B cell (primary cell): ENCODE measurements around the gene FTO. TPM values are rescaled to one million over a fixed set of nuclear protein-coding genes. Genes with fewer than 3 reads are reported as not detected.

ENCODE experiments used
- ATAC-seq: fragments of 200-7000 bp; cut with Tn5 transposase; one replicate; pipeline ENCODE4 v1.10.0; 2021; ENCODE audit warnings: low read depth, mild to moderate bottlenecking, moderate number of reproducible peaks, moderate library complexity
- CTCF ChIA-PET: fragments of 350-600 bp; sonication (Branson Sonifier 250); formaldehyde crosslinking; loops from one replicate; lab custom pipeline; 2021; ENCODE audit warnings: antibody characterized with exemption, inconsistent platforms; lab: Charles Lee
- POLR2A ChIA-PET: fragments of 350-600 bp; sonication (Branson Sonifier 250); formaldehyde crosslinking; loops from one replicate; lab custom pipeline; 2021; ENCODE audit warnings: antibody characterized with exemption; lab: Charles Lee
- DNase-seq: peaks from one replicate; pipeline ENCODE4 v3.0.0; 2013
- H2AFZ ChIP-seq: 2 replicates; pipeline ENCODE4 v1.6.1; 2012; ENCODE audit warnings: mild to moderate bottlenecking, low read depth, low read length; ENCODE audit not compliant: insufficient read depth, poor library complexity, severe bottlenecking
- H3K27ac ChIP-seq, 2 donors: 1 replicate in 1 of 2; 2 replicates in 1 of 2; pipeline ENCODE4 v1.5.1; 2012 to 2013; ENCODE audit warnings: low read length in 2 of 2, mild to moderate bottlenecking in 2 of 2, moderate library complexity in 1 of 2
- H3K27me3 ChIP-seq, 4 experiments: fragments of 200-600 bp in 1 of 4; sonication (generic) in 1 of 4; replicated peaks in 1 of 4; 1 replicate in 2 of 4; 2 replicates in 2 of 4; pipeline versions ENCODE4 v1.6.1 to v1.7.0; 2013 to 2016; ENCODE audit warnings: low read length in 3 of 4, mild to moderate bottlenecking in 2 of 4, mixed read lengths in 1 of 4, moderate library complexity in 1 of 4; ENCODE audit not compliant: insufficient read depth in 4 of 4, control insufficient read depth in 3 of 4; ENCODE audit errors: control extremely low read depth in 1 of 4
- H3K36me3 ChIP-seq, 2 experiments: replicated peaks in 1 of 2; 1 replicate in 1 of 2; 2 replicates in 1 of 2; pipeline versions ENCODE4 v1.6.1 to v1.7.1; 2013; ENCODE audit warnings: low read length in 1 of 2; ENCODE audit not compliant: insufficient read depth in 2 of 2, control insufficient read depth in 1 of 2; ENCODE audit errors: control extremely low read depth in 1 of 2, extremely low read depth in 1 of 2
- H3K4me1 ChIP-seq, 2 donors: fragments of 200-600 bp in 1 of 2; sonication (generic) in 1 of 2; 1 replicate in 1 of 2; 2 replicates in 1 of 2; pipeline versions ENCODE4 v1.5.1 to v1.6.1; 2013 to 2017; ENCODE audit warnings: low read length in 2 of 2; ENCODE audit not compliant: control insufficient read depth in 2 of 2, insufficient read depth in 2 of 2
- H3K4me2 ChIP-seq: replicated peaks from 2 replicates; pipeline ENCODE3; 2012; ENCODE audit warnings: mild to moderate bottlenecking, low read depth, low read length; ENCODE audit not compliant: poor library complexity, severe bottlenecking
- H3K4me3 ChIP-seq, 5 experiments: fragments of 200-600 bp in 1 of 5; sonication (generic) in 1 of 5; 1 replicate in 3 of 5; 2 replicates in 2 of 5; pipeline versions ENCODE4 v1.5.1 to v1.7.0; 2011 to 2016; ENCODE audit warnings: low read length in 4 of 5, mild to moderate bottlenecking in 4 of 5, low read depth in 2 of 5, control low read depth in 1 of 5, moderate library complexity in 1 of 5; ENCODE audit not compliant: insufficient read depth in 1 of 5; ENCODE audit errors: control extremely low read depth in 1 of 5, extremely low read depth in 1 of 5
- H3K79me2 ChIP-seq: fragments of 200-600 bp; sonication (generic); one replicate; pipeline ENCODE4 v1.6.0; 2016; ENCODE audit warnings: low read length; ENCODE audit not compliant: control insufficient read depth, insufficient read depth
- H3K9ac ChIP-seq: fragments of 200-600 bp; sonication (generic); 2 replicates; pipeline ENCODE4 v1.6.1; 2017; ENCODE audit warnings: mild to moderate bottlenecking, low read length, moderate library complexity
- H3K9me3 ChIP-seq, 3 donors: one replicate each; pipeline versions ENCODE4 v1.6.1 to v1.7.1; 2013; ENCODE audit warnings: low read length in 2 of 3; ENCODE audit not compliant: control insufficient read depth in 2 of 3, insufficient read depth in 1 of 3; ENCODE audit errors: control extremely low read depth in 1 of 3
- H4K20me1 ChIP-seq: 2 replicates; pipeline ENCODE4 v1.6.0; 2012; ENCODE audit warnings: mild to moderate bottlenecking, low read length; ENCODE audit not compliant: insufficient read depth, control insufficient read depth, poor library complexity, severe bottlenecking
- H3K27ac Mint-ChIP-seq: one replicate; pipeline ENCODE4 v1.8.0; 2021; ENCODE audit warnings: mixed read lengths
- H3K27me3 Mint-ChIP-seq: one replicate; pipeline ENCODE4 v1.8.0; 2021; ENCODE audit warnings: mixed read lengths
- H3K4me1 Mint-ChIP-seq: one replicate; pipeline ENCODE4 v1.8.0; 2021; ENCODE audit warnings: mixed read lengths
- H3K4me3 Mint-ChIP-seq: one replicate; pipeline ENCODE4 v1.8.0; 2021; ENCODE audit warnings: mixed read lengths
- H3K9me3 Mint-ChIP-seq: one replicate; pipeline ENCODE4 v1.8.0; 2022; ENCODE audit warnings: mixed read lengths; ENCODE audit not compliant: insufficient read depth
- CTCF ChIP-seq: fragments of 200-600 bp; IDR thresholded peaks from one replicate; pipeline ENCODE4 v1.8.0; 2022; ENCODE audit warnings: antibody characterized with exemption, mild to moderate bottlenecking
- EZH2 ChIP-seq: IDR thresholded peaks from 2 replicates; pipeline ENCODE4 v1.6.1; 2012; ENCODE audit warnings: borderline replicate concordance, low read depth, mild to moderate bottlenecking, moderate library complexity, low read length; ENCODE audit not compliant: insufficient read depth, poor library complexity, severe bottlenecking
- WGBS: methylation state at CpG from one replicate; pipeline ENCODE4 v1.1.5; 2013; ENCODE audit warnings: missing lambda C conversion rate; ENCODE audit not compliant: insufficient coverage; 5-methylcytosine and 5-hydroxymethylcytosine counted together
- intact Hi-C: fragments of 100-400 bp; cut with micrococcal nuclease; formaldehyde crosslinking; loops from one replicate; pipeline ENCODE4 v1.10.0; 2022
- polyA plus RNA-seq: library from polyadenylated mRNA; depleted of rRNA; stranded (reverse); fragments of >200 nt; gene quantifications from 2 replicates; pipeline ENCODE4 v1.2.3, GENCODE V29; 2012
- total RNA-seq, 2 donors: library from RNA; stranded (reverse); fragments of 120-200 nt in 1 of 2; gene quantifications; 1 replicate in 1 of 2; 2 replicates in 1 of 2; pipeline versions ENCODE4 v1.2.3 to v1.2.4, GENCODE V29; 2013 to 2022

The FTO gene
- total and polyA plus RNA-seq, 2 donors (not counting 1 experiment from before 2014, with no cell fraction given): 26.5 to 68.5 TPM

- no peak overlapping the region for H3K4me3 ChIP-seq
- no peaks in the 10 kb centered on the region for H4K20me1 ChIP-seq
- no peaks in the 10 kb centered on the region for H3K79me2 ChIP-seq
- H3K9me3 ChIP-seq: no peaks in the 10 kb centered on the region
- H3K4me1 Mint-ChIP-seq: no peaks in the 10 kb centered on the region
- H3K4me1 ChIP-seq: no peaks in the 10 kb centered on the region
- ATAC-seq: no peak
- DNase-seq: no peak
- ChIA-PET CTCF (no interaction called here), POLR2A (no interaction called here)
- H3K36me3 ChIP-seq: no peaks in the 10 kb centered on the region
- no peak overlapping the region for H3K27ac ChIP-seq
- no peak overlapping the region for H3K4me2 ChIP-seq
- H3K27me3 Mint-ChIP-seq: no peaks in the 10 kb centered on the region
- no peaks in the 10 kb centered on the region for H3K9me3 Mint-ChIP-seq
- WGBS: 100% methylated on average over 3 of the region's 5 CpGs
- H3K27me3 ChIP-seq: no peaks in the 10 kb centered on the region
- intact Hi-C loops: no loop called here
- TF ChIP-seq CTCF (no peak), EZH2 (no peak)
- H3K4me3 Mint-ChIP-seq: no peak overlapping the region
- H3K9ac ChIP-seq: no peak overlapping the region
- H2AFZ ChIP-seq: no peak overlapping the region
- no peak overlapping the region for H3K27ac Mint-ChIP-seq
Measured at GRCh38 chr16:53996961-53997360, 293.0 kb downstream of the FTO start.

GRCh38 chr16:53998024-53998810, 294.3 kb downstream of the FTO start:
- H3K36me3 ChIP-seq: no peaks in the 10 kb centered on the region
- intact Hi-C loops: no loop called here
- H3K9me3 Mint-ChIP-seq: no peaks in the 10 kb centered on the region
- ATAC-seq (no peak), DNase-seq (no peak)
- H3K79me2 ChIP-seq: no peaks in the 10 kb centered on the region
- no peaks in the 10 kb centered on the region for H3K9me3 ChIP-seq
- no peak overlapping the region for H3K4me2 ChIP-seq
- POLR2A ChIA-PET: no interaction called here
- no peak overlapping the region for H3K9ac ChIP-seq
- no peaks in the 10 kb centered on the region for H3K27me3 Mint-ChIP-seq
- H3K4me3 ChIP-seq: no peak overlapping the region
- no peak overlapping the region for H3K4me3 Mint-ChIP-seq
- WGBS: 100% methylated on average over 4 of the region's 5 CpGs
- no peak for TF ChIP-seq EZH2
- TF ChIP-seq CTCF: no peak
- H3K4me1 Mint-ChIP-seq: no peaks in the 10 kb centered on the region
- H4K20me1 ChIP-seq: no peaks in the 10 kb centered on the region
- no peak overlapping the region for H2AFZ ChIP-seq
- no peak overlapping the region for H3K27ac ChIP-seq
- H3K27ac Mint-ChIP-seq: no peak overlapping the region
- no peaks in the 10 kb centered on the region for H3K27me3 ChIP-seq
- CTCF ChIA-PET: no interaction called here
- H3K4me1 ChIP-seq: no peaks in the 10 kb centered on the region
